Left kidney (tissue), 1 donor: ENCODE results near the gene IRF6. TPM values are rescaled to one million over a fixed set of nuclear protein-coding genes. Genes with fewer than 3 reads are reported as not detected.

Source experiments
- polyA plus RNA-seq: library from polyadenylated mRNA; unstranded; fragments of 120-200 nt; gene quantifications from one replicate; pipeline ENCODE4 v1.2.1, GENCODE V29; 2013; ENCODE audit not compliant: insufficient read length

Gene IRF6
- polyA plus RNA-seq, 1 donor = 18.6 TPM

Other genes with a start within 250 kb of the IRF6 start
- 5.2 TPM for gene CAMK1G, start 222.4 kb downstream of the IRF6 start, polyA plus RNA-seq
- gene LAMB3, start 153.7 kb downstream of the IRF6 start, polyA plus RNA-seq = 0.58 TPM
- 5.3 TPM for gene G0S2, start 130.7 kb downstream of the IRF6 start, polyA plus RNA-seq
- not detected for gene HSD11B1, start 101.3 kb downstream of the IRF6 start, polyA plus RNA-seq
- 1.7 TPM for gene TRAF3IP3, start 50.1 kb downstream of the IRF6 start, polyA plus RNA-seq
- gene C1orf74, start 21.6 kb downstream of the IRF6 start, polyA plus RNA-seq = 4.3 TPM
- gene UTP25, start 21.8 kb upstream of the IRF6 start, polyA plus RNA-seq = 11.9 TPM
- gene SYT14, start 132.1 kb upstream of the IRF6 start, polyA plus RNA-seq = 0.57 TPM